H9 (cell line): ENCODE results near the gene SHE. TPM values are rescaled to one million over a fixed set of nuclear protein-coding genes. Genes with fewer than 3 reads are reported as not detected.

Experiments
- DNase-seq: peaks from one replicate; pipeline ENCODE4 v3.0.0-alpha.2; 2017
- H2AFZ ChIP-seq: one replicate; pipeline ENCODE4 v1.6.1; 2013; ENCODE audit warnings: mild to moderate bottlenecking, low read length, control low read depth, moderate library complexity
- H2AK5ac ChIP-seq: 2 replicates; pipeline ENCODE4 v1.6.1; 2013; ENCODE audit warnings: low read length, control low read depth, mixed read lengths; ENCODE audit not compliant: insufficient read length
- H2BK120ac ChIP-seq: one replicate; pipeline ENCODE4 v1.6.1; 2013; ENCODE audit warnings: low read depth, mild to moderate bottlenecking, low read length, control low read depth, inconsistent platforms; ENCODE audit not compliant: poor library complexity, severe bottlenecking
- H2BK12ac ChIP-seq: 2 replicates; pipeline ENCODE4 v1.6.1; 2013; ENCODE audit warnings: low read length, control low read depth, mixed read lengths, low read depth; ENCODE audit not compliant: insufficient read length
- H2BK15ac ChIP-seq: 2 replicates; pipeline ENCODE4 v1.6.1; 2013; ENCODE audit warnings: low read depth, low read length, control low read depth
- H2BK20ac ChIP-seq: one replicate; pipeline ENCODE4 v1.6.1; 2013; ENCODE audit warnings: low read depth, mild to moderate bottlenecking, low read length, control low read depth, inconsistent platforms; ENCODE audit not compliant: poor library complexity, severe bottlenecking
- H2BK5ac ChIP-seq: 2 replicates; pipeline ENCODE4 v1.6.1; 2013; ENCODE audit warnings: low read length, control low read depth, mixed read lengths; ENCODE audit not compliant: insufficient read length
- H3K14ac ChIP-seq: 2 replicates; pipeline ENCODE4 v1.6.1; 2013; ENCODE audit warnings: low read length, control low read depth; ENCODE audit not compliant: insufficient read depth
- H3K18ac ChIP-seq: 2 replicates; pipeline ENCODE4 v1.6.1; 2013; ENCODE audit warnings: low read depth, mild to moderate bottlenecking, mixed read lengths, low read length, control low read depth; ENCODE audit not compliant: insufficient read length
- H3K23ac ChIP-seq: 2 replicates; pipeline ENCODE4 v1.6.1; 2013; ENCODE audit warnings: low read length, control low read depth, mixed read lengths, low read depth; ENCODE audit not compliant: insufficient read length
- H3K23me2 ChIP-seq: 2 replicates; pipeline ENCODE4 v1.6.1; 2013; ENCODE audit warnings: low read depth, mild to moderate bottlenecking, mixed read lengths, low read length, control low read depth; ENCODE audit not compliant: insufficient read length, poor library complexity, severe bottlenecking
- H3K27ac ChIP-seq: 2 replicates; pipeline ENCODE4 v1.5.1; 2013; ENCODE audit warnings: low read length, control low read depth, mixed read lengths, low read depth; ENCODE audit not compliant: insufficient read length
- H3K27me3 ChIP-seq: 2 replicates; pipeline ENCODE4 v1.6.1; 2013; ENCODE audit warnings: low read length, control low read depth, inconsistent platforms; ENCODE audit not compliant: insufficient read depth
- H3K4ac ChIP-seq: 2 replicates; pipeline ENCODE4 v1.6.1; 2013; ENCODE audit warnings: low read depth, mild to moderate bottlenecking, control low read depth, inconsistent platforms, low read length, moderate library complexity
- H3K4me1 ChIP-seq: 2 replicates; pipeline ENCODE4 v1.6.1; 2013; ENCODE audit warnings: low read length, control low read depth, inconsistent platforms; ENCODE audit not compliant: insufficient read depth
- H3K4me2 ChIP-seq: 2 replicates; pipeline ENCODE4 v1.6.1; 2013; ENCODE audit warnings: low read length, control low read depth, mixed read lengths; ENCODE audit not compliant: insufficient read length, insufficient read depth
- H3K56ac ChIP-seq: 2 replicates; pipeline ENCODE4 v1.6.1; 2013; ENCODE audit warnings: low read depth, mild to moderate bottlenecking, mixed read lengths, low read length, control low read depth; ENCODE audit not compliant: insufficient read length
- H3K79me1 ChIP-seq: 2 replicates; pipeline ENCODE4 v1.6.1; 2013; ENCODE audit warnings: low read depth, mild to moderate bottlenecking, moderate library complexity, low read length, control low read depth, inconsistent platforms; ENCODE audit not compliant: insufficient read depth, poor library complexity, severe bottlenecking
- H3K79me2 ChIP-seq: 2 replicates; pipeline ENCODE4 v1.6.1; 2013; ENCODE audit warnings: low read length, control low read depth, inconsistent platforms; ENCODE audit not compliant: insufficient read depth
- H3K9ac ChIP-seq: 2 replicates; pipeline ENCODE4 v1.6.1; 2013; ENCODE audit warnings: low read length, control low read depth, mixed read lengths; ENCODE audit not compliant: insufficient read length; ENCODE audit errors: extremely low read depth
- H3K9me3 ChIP-seq: one replicate; pipeline ENCODE4 v1.6.1; 2013; ENCODE audit warnings: low read depth, low read length, inconsistent platforms; ENCODE audit not compliant: control insufficient read depth
- H3T11ph ChIP-seq: one replicate; pipeline ENCODE4 v1.6.1; 2013; ENCODE audit warnings: mild to moderate bottlenecking, low read length, control low read depth, inconsistent platforms
- H4K20me1 ChIP-seq: one replicate; pipeline ENCODE4 v1.6.1; 2013; ENCODE audit not compliant: control insufficient read depth, insufficient read length, insufficient read depth
- H4K5ac ChIP-seq: 2 replicates; pipeline ENCODE4 v1.6.1; 2013; ENCODE audit warnings: low read depth, mild to moderate bottlenecking, mixed read lengths, low read length, control low read depth; ENCODE audit not compliant: insufficient read length
- H4K8ac ChIP-seq: replicated peaks from 2 replicates; pipeline ENCODE4 v1.6.1; 2013; ENCODE audit warnings: low read length, control low read depth, mixed read lengths, low read depth; ENCODE audit not compliant: insufficient read length
- H4K91ac ChIP-seq: 2 replicates; pipeline ENCODE4 v1.6.1; 2013; ENCODE audit warnings: low read depth, mild to moderate bottlenecking, moderate library complexity, mixed read lengths, low read length, control low read depth; ENCODE audit not compliant: insufficient read length
- H3K27ac Mint-ChIP-seq, 3 experiments: 2 replicates in 2 of 3; 3 replicates in 1 of 3; pipeline ENCODE4 v1.8.0; 2020 to 2021; ENCODE audit warnings: mixed read lengths in 3 of 3, mild to moderate bottlenecking in 1 of 3, moderate library complexity in 1 of 3
- H3K27me3 Mint-ChIP-seq: 2 replicates; pipeline ENCODE4 v1.8.0; 2021; ENCODE audit warnings: low read depth, mild to moderate bottlenecking, moderate library complexity, mixed read lengths
- H3K36me3 Mint-ChIP-seq, 3 experiments: 2 replicates in 2 of 3; 3 replicates in 1 of 3; pipeline ENCODE4 v1.8.0; 2020 to 2021; ENCODE audit warnings: low read depth in 3 of 3, mixed read lengths in 3 of 3; ENCODE audit not compliant: insufficient read depth in 1 of 3
- H3K4me1 Mint-ChIP-seq, 2 experiments: 2 replicates each; pipeline ENCODE4 v1.8.0; 2020; ENCODE audit warnings: mixed read lengths in 2 of 2
- H3K4me3 Mint-ChIP-seq, 2 experiments: 2 replicates in 1 of 2; 3 replicates in 1 of 2; pipeline ENCODE4 v1.8.0; 2020 to 2021; ENCODE audit warnings: mild to moderate bottlenecking in 2 of 2, mixed read lengths in 2 of 2, moderate library complexity in 1 of 2
- H3K9me3 Mint-ChIP-seq, 2 experiments: 2 replicates in 1 of 2; 3 replicates in 1 of 2; pipeline ENCODE4 v1.8.0; 2020; ENCODE audit warnings: mild to moderate bottlenecking in 2 of 2, mixed read lengths in 2 of 2, moderate library complexity in 1 of 2
- CTCF ChIP-seq: fragments of 200-600 bp; sonication (generic); conservative IDR thresholded peaks from 3 replicates; pipeline ENCODE4 v1.8.0; 2021; ENCODE audit warnings: antibody characterized with exemption, mild to moderate bottlenecking
- WGBS: extraction: QIAGEN DNeasy Blood & Tissue Kit; methylation state at CpG from one replicate; pipeline ENCODE4 v1.1.7; 2013; ENCODE audit warnings: missing lambda C conversion rate, low lambda C conversion rate, mixed read lengths; ENCODE audit not compliant: insufficient read length; ENCODE audit errors: extremely low coverage; 5-methylcytosine and 5-hydroxymethylcytosine counted together
- total RNA-seq: library from RNA; stranded (reverse); gene quantifications from 2 replicates; pipeline ENCODE4 v1.2.1, GENCODE V29; 2021

The SHE gene
- total RNA-seq, 1 experiment from 2014 or later, result 0.48 TPM

GRCh38 chr1:154546264-154547063 is 44.3 kb upstream of the SHE start:
- H3K27me3 Mint-ChIP-seq, result no peaks in the 10 kb centered on the region
- peaks cover 21 to 31% (median 25%) of the 10 kb centered on the region in 3 experiments; a peak in 6 of 7 replicates for H3K36me3 Mint-ChIP-seq

More at GRCh38 chr1:154546264-154547063, 44.3 kb upstream of the SHE start:
- Mint-ChIP-seq H3K4me3 (no peak overlapping the region), H3K9me3 (no peaks in the 10 kb centered on the region), H3K27ac (no peak overlapping the region), H3K4me1 (peaks cover 6 to 7% of the 10 kb centered on the region in 2 experiments)
- Histone ChIP-seq H4K5ac (no peak overlapping the region), H3K14ac (no peak overlapping the region), H3K27me3 (no peaks in the 10 kb centered on the region), H2BK20ac (no peak overlapping the region), H2BK120ac (no peak overlapping the region), H4K91ac (no peak overlapping the region), H3K27ac (no peak overlapping the region), H3K9ac (no peak overlapping the region), H2AK5ac (no peak overlapping the region), H3K4ac (no peak overlapping the region), H3K79me2 (no peaks in the 10 kb centered on the region), H2AFZ (no peak overlapping the region), H3K4me1 (no peaks in the 10 kb centered on the region), H3K18ac (no peak overlapping the region), H2BK5ac (no peak overlapping the region), H4K8ac (no peak overlapping the region), H2BK15ac (no peak overlapping the region), H3K79me1 (no peaks in the 10 kb centered on the region), H3K23me2 (no peaks in the 10 kb centered on the region), H2BK12ac (no peak overlapping the region), H4K20me1 (no peaks in the 10 kb centered on the region), H3K23ac (no peak overlapping the region), H3K4me2 (no peak overlapping the region), H3K56ac (no peak overlapping the region), H3T11ph (no peak overlapping the region), H3K9me3 (no peaks in the 10 kb centered on the region)
- WGBS, result no CpG with 5 or more reads among the region's 13 CpGs
- TF ChIP-seq CTCF, result peak; percentile 89
- peak; percentile 85 for DNase-seq
